DND-41 (cell line): ENCODE results near the gene MYEOV.

ENCODE experiments used
- ATAC-seq: fragments of 200-7000 bp; cut with Tn5 transposase; 3 replicates; pipeline ENCODE4 v1.9.1; 2021; ENCODE audit warnings: low read depth; ENCODE audit not compliant: insufficient read depth
- DNase-seq: peaks from one replicate; pipeline ENCODE4 v3.0.0-alpha.2; 2020
- H2AFZ ChIP-seq: 2 replicates; pipeline ENCODE4 v1.6.0; 2012; ENCODE audit warnings: low read depth, low read length
- H3K27ac ChIP-seq: 2 replicates; pipeline ENCODE4 v1.5.1; 2012; ENCODE audit warnings: low read length, inconsistent platforms
- H3K27me3 ChIP-seq: fragments of 200-600 bp; sonication (generic); 2 replicates; pipeline ENCODE4 v1.6.0; 2012; ENCODE audit warnings: low read length, mild to moderate bottlenecking, inconsistent platforms; ENCODE audit not compliant: insufficient read depth, poor library complexity
- H3K36me3 ChIP-seq: 2 replicates; pipeline ENCODE4 v1.5.1; 2012; ENCODE audit warnings: low read length, inconsistent platforms; ENCODE audit not compliant: insufficient read depth
- H3K4me1 ChIP-seq: 2 replicates; pipeline ENCODE4 v1.5.1; 2012; ENCODE audit warnings: mild to moderate bottlenecking, low read length; ENCODE audit not compliant: insufficient read depth
- H3K4me2 ChIP-seq: 2 replicates; pipeline ENCODE4 v1.6.0; 2012; ENCODE audit warnings: mild to moderate bottlenecking, moderate library complexity, low read length, inconsistent platforms; ENCODE audit not compliant: insufficient read depth
- H3K4me3 ChIP-seq, 2 experiments: fragments of 200-600 bp in 1 of 2; shearing (Covaris generic) in 1 of 2; 2 replicates each; pipeline ENCODE4 v1.5.1; 2012 to 2016; ENCODE audit warnings: inconsistent platforms in 2 of 2, low read length in 2 of 2, mild to moderate bottlenecking in 2 of 2, low read depth in 1 of 2, moderate library complexity in 1 of 2
- H3K79me2 ChIP-seq: 2 replicates; pipeline ENCODE4 v1.6.0; 2012; ENCODE audit warnings: low read length, inconsistent platforms; ENCODE audit not compliant: insufficient read depth
- H3K9ac ChIP-seq: 2 replicates; pipeline ENCODE4 v1.6.0; 2012; ENCODE audit warnings: low read depth, mild to moderate bottlenecking, inconsistent platforms, low read length, moderate library complexity
- H3K9me3 ChIP-seq: 2 replicates; pipeline ENCODE4 v1.5.1; 2012; ENCODE audit warnings: low read length, moderate library complexity, mild to moderate bottlenecking, inconsistent platforms; ENCODE audit not compliant: insufficient read depth, severe bottlenecking
- H4K20me1 ChIP-seq: 2 replicates; pipeline ENCODE4 v1.6.0; 2012; ENCODE audit warnings: low read length; ENCODE audit not compliant: insufficient read depth
- CTCF ChIP-seq: IDR thresholded peaks from 2 replicates; pipeline ENCODE4 v1.5.1; 2012; ENCODE audit warnings: borderline replicate concordance, low read length, moderate library complexity, mild to moderate bottlenecking; ENCODE audit not compliant: poor library complexity, severe bottlenecking; ENCODE audit errors: extremely low read depth
- EZH2 ChIP-seq: IDR thresholded peaks from 3 replicates; pipeline ENCODE4 v1.6.1; 2012; ENCODE audit warnings: borderline replicate concordance, low read depth, mild to moderate bottlenecking, moderate library complexity, low read length, inconsistent platforms; ENCODE audit not compliant: severe bottlenecking

The MYEOV gene

GRCh38 chr11:69278091-69278867 is 15.7 kb upstream of the MYEOV start:
- Histone ChIP-seq H3K36me3 (no peaks in the 10 kb centered on the region), H3K4me2 (no peak overlapping the region), H3K4me1 (no peaks in the 10 kb centered on the region), H3K4me3 (no peak overlapping the region), H3K9me3 (no peaks in the 10 kb centered on the region), H2AFZ (no peak overlapping the region), H3K27ac (no peak overlapping the region), H3K79me2 (no peaks in the 10 kb centered on the region), H3K27me3 (no peaks in the 10 kb centered on the region), H3K9ac (no peak overlapping the region), H4K20me1 (no peaks in the 10 kb centered on the region)
- no peak for DNase-seq
- TF ChIP-seq EZH2 (no peak), CTCF (no peak)
- ATAC-seq: no peak

- Histone ChIP-seq H3K4me1 (no peaks in the 10 kb centered on the region), H3K4me3 (no peak overlapping the region), H3K27me3 (no peaks in the 10 kb centered on the region), H3K79me2 (no peaks in the 10 kb centered on the region), H3K36me3 (no peaks in the 10 kb centered on the region), H3K9ac (no peak overlapping the region), H3K4me2 (no peak overlapping the region), H2AFZ (no peak overlapping the region), H3K9me3 (no peaks in the 10 kb centered on the region), H4K20me1 (no peaks in the 10 kb centered on the region), H3K27ac (no peak overlapping the region)
- ATAC-seq (no peak), DNase-seq (no peak)
- no peak for TF ChIP-seq CTCF
- no peak for TF ChIP-seq EZH2
Observed at GRCh38 chr11:69280451-69280850, 13.5 kb upstream of the MYEOV start.

GRCh38 chr11:69280994-69281393 is 13.0 kb upstream of the MYEOV start:
- no peak overlapping the region for H2AFZ ChIP-seq
- no peak overlapping the region for H3K4me3 ChIP-seq
- H3K27me3 ChIP-seq: no peaks in the 10 kb centered on the region
- ATAC-seq (no peak), DNase-seq (no peak)
- no peak overlapping the region for H3K27ac ChIP-seq
- no peaks in the 10 kb centered on the region for H3K9me3 ChIP-seq
- H3K36me3 ChIP-seq: no peaks in the 10 kb centered on the region
- TF ChIP-seq CTCF (no peak), EZH2 (no peak)
- H4K20me1 ChIP-seq: no peaks in the 10 kb centered on the region
- H3K79me2 ChIP-seq: no peaks in the 10 kb centered on the region
- no peaks in the 10 kb centered on the region for H3K4me1 ChIP-seq
- H3K4me2 ChIP-seq: no peak overlapping the region
- H3K9ac ChIP-seq: no peak overlapping the region
